ENCODE measurements around the gene AQP6. TPM values are rescaled to one million over a fixed set of nuclear protein-coding genes. Genes with fewer than 3 reads are reported as not detected.
A peak's percentile ranks its signal among the peaks of the same experiment; 100 is the strongest.

The AQP6 gene
- total RNA-seq, 1 experiment from 2014 or later = not detected

GRCh38 chr12:49964849-49965624 lies 7.7 kb upstream of the AQP6 start:
- no peaks in the 10 kb centered on the region for H3K79me2 ChIP-seq (ENCODE audit: low read depth)
- CTCF ChIA-PET = interaction anchor here (0.6 to 0.7 kb wide), 2 partner anchors 8 to 120 kb away, joined by 3 read pairs; no protein-coding TSS in a partner anchor
- peaks cover 19% of the 10 kb centered on the region for H3K27me3 ChIP-seq (ENCODE audit: insufficient read depth, low read depth)
- no peaks in the 10 kb centered on the region for H4K20me1 ChIP-seq (ENCODE audit: insufficient read depth)
- DNase-seq = no peak
- no peaks in the 10 kb centered on the region for H3K36me3 ChIP-seq (ENCODE audit: low read depth)
- intact Hi-C loops (cut with micrococcal nuclease; ENCODE audit: unreplicated experiment) = loop anchor here (5.0 to 10.0 kb wide), 2 partner anchors 188 to 200 kb away; partner anchors contain the start of gene CERS5
- no peak overlapping the region for H2AFZ ChIP-seq
- POLR2A ChIA-PET (ENCODE audit: unreplicated experiment) = no interaction called here
- BruUV-seq (replicated peaks) = no TSS peak
- no peak overlapping the region for H3K4me2 ChIP-seq
- peaks cover 46% of the 10 kb centered on the region for H3K4me1 ChIP-seq (replicated peaks; ENCODE audit: insufficient read depth)
- H3K4me3 ChIP-seq = no peak overlapping the region
- H3F3A ChIP-seq (ENCODE audit: insufficient read depth, low read depth) = peaks cover 9% of the 10 kb centered on the region; the same call in 1 of the 2 replicates
- no peak for TF ChIP-seq EZH2 (IDR thresholded peaks at IDR 0.05; ENCODE audit: low read depth)
- TF ChIP-seq, protein P1, sequence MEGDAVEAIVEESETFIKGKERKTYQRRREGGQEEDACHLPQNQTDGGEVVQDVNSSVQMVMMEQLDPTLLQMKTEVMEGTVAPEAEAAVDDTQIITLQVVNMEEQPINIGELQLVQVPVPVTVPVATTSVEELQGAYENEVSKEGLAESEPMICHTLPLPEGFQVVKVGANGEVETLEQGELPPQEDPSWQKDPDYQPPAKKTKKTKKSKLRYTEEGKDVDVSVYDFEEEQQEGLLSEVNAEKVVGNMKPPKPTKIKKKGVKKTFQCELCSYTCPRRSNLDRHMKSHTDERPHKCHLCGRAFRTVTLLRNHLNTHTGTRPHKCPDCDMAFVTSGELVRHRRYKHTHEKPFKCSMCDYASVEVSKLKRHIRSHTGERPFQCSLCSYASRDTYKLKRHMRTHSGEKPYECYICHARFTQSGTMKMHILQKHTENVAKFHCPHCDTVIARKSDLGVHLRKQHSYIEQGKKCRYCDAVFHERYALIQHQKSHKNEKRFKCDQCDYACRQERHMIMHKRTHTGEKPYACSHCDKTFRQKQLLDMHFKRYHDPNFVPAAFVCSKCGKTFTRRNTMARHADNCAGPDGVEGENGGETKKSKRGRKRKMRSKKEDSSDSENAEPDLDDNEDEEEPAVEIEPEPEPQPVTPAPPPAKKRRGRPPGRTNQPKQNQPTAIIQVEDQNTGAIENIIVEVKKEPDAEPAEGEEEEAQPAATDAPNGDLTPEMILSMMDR (conservative IDR thresholded peaks at IDR 0.05) = no peak
- H3K27ac ChIP-seq = no peak overlapping the region
- no peaks in the 10 kb centered on the region for H3K9me2 ChIP-seq (ENCODE audit: insufficient read depth)
- H3K9me3 ChIP-seq (ENCODE audit: insufficient read depth, low read depth) = no peaks in the 10 kb centered on the region

DNA sequence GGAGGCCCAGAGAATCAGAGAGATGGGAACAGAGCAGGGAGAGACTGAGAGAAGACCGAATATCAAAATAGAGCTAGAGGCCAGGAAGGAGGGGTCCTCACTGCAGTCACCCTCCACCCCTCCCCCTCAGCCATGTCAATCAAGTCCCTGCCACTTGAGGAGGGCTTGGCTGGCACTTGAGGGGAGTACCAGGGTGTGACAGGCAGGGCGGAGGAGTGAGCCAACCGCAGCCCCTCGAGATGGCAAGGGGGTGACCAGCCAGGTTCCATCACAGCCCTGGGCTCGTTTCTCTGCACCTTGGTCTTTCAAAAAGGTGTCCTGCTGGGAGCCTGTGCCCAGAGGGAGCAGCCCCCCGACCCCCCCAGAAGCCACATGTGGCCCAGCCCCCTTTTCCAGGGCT lies 6.9 kb upstream of the AQP6 start:
- H3K4me3 ChIP-seq = no peak overlapping the region
- intact Hi-C loops (cut with micrococcal nuclease; ENCODE audit: unreplicated experiment) = loop anchor here (2.0 to 10.0 kb wide), 4 partner anchors 21 to 199 kb away; partner anchors contain the start of gene CERS5

DNA sequence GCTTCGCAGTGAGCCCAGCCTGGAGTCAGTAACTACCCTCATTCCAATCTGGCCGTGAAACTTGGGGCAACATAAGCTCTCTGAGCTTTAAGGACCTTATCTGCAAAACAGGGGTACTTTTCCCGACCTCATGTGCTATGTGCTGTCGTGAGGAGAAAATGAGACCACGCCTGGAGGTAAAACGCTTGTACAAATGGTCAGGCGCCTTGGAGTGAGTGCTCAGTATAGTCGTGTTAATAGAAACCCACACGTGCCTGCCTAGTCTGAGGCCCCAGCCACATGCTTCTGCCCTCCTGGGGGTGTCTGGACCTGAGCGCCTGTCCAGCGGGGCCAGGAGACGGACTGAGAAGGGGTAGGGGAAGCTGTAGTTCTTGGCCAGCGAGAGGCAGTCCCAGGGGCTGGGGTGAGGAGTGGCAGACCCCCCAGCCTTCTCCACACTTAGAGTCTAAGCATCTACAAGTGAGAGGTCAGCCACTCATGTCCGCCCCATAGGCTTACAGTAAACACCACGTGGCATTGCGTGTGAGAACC lies 6.2 kb upstream of the AQP6 start:
- H3K27ac ChIP-seq = no peak overlapping the region

More for the DNA sequence above, 6.9 kb upstream of the AQP6 start:
- H3K79me2 ChIP-seq (ENCODE audit: low read depth) = no peaks in the 10 kb centered on the region
- ChIA-PET CTCF (interaction anchor here (0.7 to 2.3 kb wide), 5 partner anchors 9 to 105 kb away, joined by 3 to 20 read pairs (median 7); no protein-coding TSS in a partner anchor), POLR2A (ENCODE audit: unreplicated experiment) (no interaction called here)
- no peaks in the 10 kb centered on the region for H4K20me1 ChIP-seq (ENCODE audit: insufficient read depth)
- H3K27me3 ChIP-seq (ENCODE audit: insufficient read depth, low read depth) = peaks cover 23% of the 10 kb centered on the region
- DNase-seq = no peak
- H3K36me3 ChIP-seq (ENCODE audit: low read depth) = no peaks in the 10 kb centered on the region
- H3K27ac ChIP-seq = no peak overlapping the region
- peaks cover 38% of the 10 kb centered on the region for H3K4me1 ChIP-seq (replicated peaks; ENCODE audit: insufficient read depth)
- TF ChIP-seq, protein P1 (conservative IDR thresholded peaks at IDR 0.05) = no peak
- TF ChIP-seq EZH2 (IDR thresholded peaks at IDR 0.05; ENCODE audit: low read depth) = no peak
- no peak overlapping the region for H3K4me2 ChIP-seq
- no TSS peak for BruUV-seq (replicated peaks)
- peaks cover 3% of the 10 kb centered on the region; the same call in 1 of the 2 replicates for H3F3A ChIP-seq (ENCODE audit: insufficient read depth, low read depth)
- no peak overlapping the region for H2AFZ ChIP-seq
- H3K9me2 ChIP-seq (ENCODE audit: insufficient read depth) = no peaks in the 10 kb centered on the region
- H3K9me3 ChIP-seq (ENCODE audit: insufficient read depth, low read depth) = no peaks in the 10 kb centered on the region

More for the DNA sequence above, 6.2 kb upstream of the AQP6 start:
- no peak for TF ChIP-seq EZH2 (IDR thresholded peaks at IDR 0.05; ENCODE audit: low read depth)
- TF ChIP-seq, protein P1 (conservative IDR thresholded peaks at IDR 0.05) = no peak
- ChIA-PET POLR2A (ENCODE audit: unreplicated experiment) (no interaction called here), CTCF (interaction anchor here (0.7 to 2.3 kb wide), 7 partner anchors 21 to 165 kb away, joined by 3 to 20 read pairs (median 7); no protein-coding TSS in a partner anchor)
- intact Hi-C loops (cut with micrococcal nuclease; ENCODE audit: unreplicated experiment) = loop anchor here (1.0 to 10.0 kb wide), 5 partner anchors 22 to 198 kb away; partner anchors contain the start of gene CERS5
- DNase-seq = no peak
- Histone ChIP-seq H3K79me2 (ENCODE audit: low read depth) (no peaks in the 10 kb centered on the region), H3K9me3 (ENCODE audit: insufficient read depth, low read depth) (no peaks in the 10 kb centered on the region), H4K20me1 (ENCODE audit: insufficient read depth) (no peaks in the 10 kb centered on the region), H3K9me2 (ENCODE audit: insufficient read depth) (no peaks in the 10 kb centered on the region), H3F3A (ENCODE audit: insufficient read depth, low read depth) (peaks cover 3% of the 10 kb centered on the region; the same call in 1 of the 2 replicates), H2AFZ (no peak overlapping the region), H3K4me3 (no peak overlapping the region), H3K27me3 (ENCODE audit: insufficient read depth, low read depth) (peaks cover 23% of the 10 kb centered on the region), H3K4me1 (replicated peaks; ENCODE audit: insufficient read depth) (peaks cover 37% of the 10 kb centered on the region), H3K36me3 (ENCODE audit: low read depth) (no peaks in the 10 kb centered on the region), H3K4me2 (peak overlapping the region; percentile 85)
- BruUV-seq (replicated peaks) = no TSS peak
